ENCODE results near the gene IL7R. TPM values are rescaled to one million over a fixed set of nuclear protein-coding genes. Genes with fewer than 3 reads are reported as not detected.

The IL7R gene
- total RNA-seq, 1 experiment from 2014 or later, result 7.7 TPM

GRCh38 chr5:35850967-35851680 is 5.6 kb upstream of the IL7R start:
- peaks cover 17% of the 10 kb centered on the region for H3K4me1 ChIP-seq (ENCODE audit: insufficient read depth, low read length, poor library complexity, severe bottlenecking)
- no peaks in the 10 kb centered on the region for H3K9me3 ChIP-seq (ENCODE audit: low read depth, low read length, poor library complexity, severe bottlenecking)
- H3K27me3 ChIP-seq (replicated peaks; ENCODE audit: insufficient read depth, low read depth, low read length, poor library complexity), result no peaks in the 10 kb centered on the region
- ChIA-PET CTCF (no interaction called here), POLR2A (ENCODE audit: low non-redundant PET) (no interaction called here)
- no peaks in the 10 kb centered on the region for H3K36me3 ChIP-seq (ENCODE audit: insufficient read depth, low read length, poor library complexity, severe bottlenecking)
- peak overlapping the region; percentile 13 for H3K4me3 ChIP-seq (ENCODE audit: low read depth, low read length, poor library complexity, severe bottlenecking)
- intact Hi-C loops (cut with micrococcal nuclease; ENCODE audit: unreplicated experiment), result no loop called here
- no peak overlapping the region for H3K27ac ChIP-seq (ENCODE audit: low read depth, low read length, poor library complexity, severe bottlenecking)
- peak; percentile 6 for DNase-seq (ENCODE audit: low spot score)
- no TSS peak for BruUV-seq (replicated peaks)
- TF ChIP-seq, protein P1, sequence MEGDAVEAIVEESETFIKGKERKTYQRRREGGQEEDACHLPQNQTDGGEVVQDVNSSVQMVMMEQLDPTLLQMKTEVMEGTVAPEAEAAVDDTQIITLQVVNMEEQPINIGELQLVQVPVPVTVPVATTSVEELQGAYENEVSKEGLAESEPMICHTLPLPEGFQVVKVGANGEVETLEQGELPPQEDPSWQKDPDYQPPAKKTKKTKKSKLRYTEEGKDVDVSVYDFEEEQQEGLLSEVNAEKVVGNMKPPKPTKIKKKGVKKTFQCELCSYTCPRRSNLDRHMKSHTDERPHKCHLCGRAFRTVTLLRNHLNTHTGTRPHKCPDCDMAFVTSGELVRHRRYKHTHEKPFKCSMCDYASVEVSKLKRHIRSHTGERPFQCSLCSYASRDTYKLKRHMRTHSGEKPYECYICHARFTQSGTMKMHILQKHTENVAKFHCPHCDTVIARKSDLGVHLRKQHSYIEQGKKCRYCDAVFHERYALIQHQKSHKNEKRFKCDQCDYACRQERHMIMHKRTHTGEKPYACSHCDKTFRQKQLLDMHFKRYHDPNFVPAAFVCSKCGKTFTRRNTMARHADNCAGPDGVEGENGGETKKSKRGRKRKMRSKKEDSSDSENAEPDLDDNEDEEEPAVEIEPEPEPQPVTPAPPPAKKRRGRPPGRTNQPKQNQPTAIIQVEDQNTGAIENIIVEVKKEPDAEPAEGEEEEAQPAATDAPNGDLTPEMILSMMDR (conservative IDR thresholded peaks at IDR 0.05; ENCODE audit: low read depth, low read length), result no peak
- no peak for TF ChIP-seq EZH2 (IDR thresholded peaks at IDR 0.05; ENCODE audit: borderline replicate concordance, low read depth, low read length, poor library complexity, severe bottlenecking)

GRCh38 chr5:35852084-35852734 is 4.5 kb upstream of the IL7R start:
- CTCF ChIA-PET, result no interaction called here
- H3K9me3 ChIP-seq (ENCODE audit: low read depth, low read length, poor library complexity, severe bottlenecking), result no peaks in the 10 kb centered on the region
- no peaks in the 10 kb centered on the region for H3K27me3 ChIP-seq (replicated peaks; ENCODE audit: insufficient read depth, low read depth, low read length, poor library complexity)
- POLR2A ChIA-PET (ENCODE audit: low non-redundant PET), result no interaction called here
- TF ChIP-seq, protein P1 (conservative IDR thresholded peaks at IDR 0.05; ENCODE audit: low read depth, low read length), result no peak
- TF ChIP-seq EZH2 (IDR thresholded peaks at IDR 0.05; ENCODE audit: borderline replicate concordance, low read depth, low read length, poor library complexity, severe bottlenecking), result no peak
- intact Hi-C loops (cut with micrococcal nuclease; ENCODE audit: unreplicated experiment), result no loop called here
- no peaks in the 10 kb centered on the region for H3K36me3 ChIP-seq (ENCODE audit: insufficient read depth, low read length, poor library complexity, severe bottlenecking)
- DNase-seq (ENCODE audit: low spot score), result no peak
- H3K4me3 ChIP-seq (ENCODE audit: low read depth, low read length, poor library complexity, severe bottlenecking), result no peak overlapping the region
- no TSS peak for BruUV-seq (replicated peaks)
- no peak overlapping the region for H3K27ac ChIP-seq (ENCODE audit: low read depth, low read length, poor library complexity, severe bottlenecking)
- H3K4me1 ChIP-seq (ENCODE audit: insufficient read depth, low read length, poor library complexity, severe bottlenecking), result peaks cover 27% of the 10 kb centered on the region

GRCh38 chr5:35852773-35853172 is 3.9 kb upstream of the IL7R start:
- Histone ChIP-seq H3K27ac (ENCODE audit: low read depth, low read length, poor library complexity, severe bottlenecking) (no peak overlapping the region), H3K4me3 (ENCODE audit: low read depth, low read length, poor library complexity, severe bottlenecking) (no peak overlapping the region), H3K36me3 (ENCODE audit: insufficient read depth, low read length, poor library complexity, severe bottlenecking) (no peaks in the 10 kb centered on the region), H3K9me3 (ENCODE audit: low read depth, low read length, poor library complexity, severe bottlenecking) (no peaks in the 10 kb centered on the region), H3K4me1 (ENCODE audit: insufficient read depth, low read length, poor library complexity, severe bottlenecking) (peaks cover 32% of the 10 kb centered on the region), H3K27me3 (replicated peaks; ENCODE audit: insufficient read depth, low read depth, low read length, poor library complexity) (no peaks in the 10 kb centered on the region)
- intact Hi-C loops (cut with micrococcal nuclease; ENCODE audit: unreplicated experiment), result no loop called here
- no peak for DNase-seq (ENCODE audit: low spot score)
- no TSS peak for BruUV-seq (replicated peaks)
- no peak for TF ChIP-seq EZH2 (IDR thresholded peaks at IDR 0.05; ENCODE audit: borderline replicate concordance, low read depth, low read length, poor library complexity, severe bottlenecking)
- TF ChIP-seq, protein P1 (conservative IDR thresholded peaks at IDR 0.05; ENCODE audit: low read depth, low read length), result no peak
- POLR2A ChIA-PET (ENCODE audit: low non-redundant PET), result no interaction called here
- CTCF ChIA-PET, result no interaction called here
